ENCODE measurements around the gene PDCD1LG2.

DNA sequence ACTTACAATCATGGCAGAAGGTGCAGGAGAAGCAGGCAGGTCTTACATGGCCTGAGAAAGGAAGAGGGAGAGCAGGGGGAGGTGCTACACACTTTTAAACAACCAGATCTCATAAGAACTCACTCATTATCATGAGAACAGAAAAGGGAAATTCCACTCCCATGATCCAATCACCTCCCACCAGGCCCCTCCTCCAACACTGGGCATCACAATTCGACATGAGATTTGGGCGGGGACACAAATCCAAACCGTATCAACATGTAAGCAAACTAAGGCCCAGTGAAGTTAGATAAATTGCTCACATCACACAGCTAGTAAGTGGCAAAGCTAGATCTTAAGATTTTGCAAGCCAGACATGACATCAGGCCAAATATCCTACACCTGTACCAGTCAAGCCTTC lies 70.3 kb downstream of the PDCD1LG2 start:
- TF ChIP-seq EP300 (IDR thresholded peaks at IDR 0.05) (no peak), POLR2A (IDR thresholded peaks at IDR 0.05) (no peak)
- TF ChIP-seq, protein P1, sequence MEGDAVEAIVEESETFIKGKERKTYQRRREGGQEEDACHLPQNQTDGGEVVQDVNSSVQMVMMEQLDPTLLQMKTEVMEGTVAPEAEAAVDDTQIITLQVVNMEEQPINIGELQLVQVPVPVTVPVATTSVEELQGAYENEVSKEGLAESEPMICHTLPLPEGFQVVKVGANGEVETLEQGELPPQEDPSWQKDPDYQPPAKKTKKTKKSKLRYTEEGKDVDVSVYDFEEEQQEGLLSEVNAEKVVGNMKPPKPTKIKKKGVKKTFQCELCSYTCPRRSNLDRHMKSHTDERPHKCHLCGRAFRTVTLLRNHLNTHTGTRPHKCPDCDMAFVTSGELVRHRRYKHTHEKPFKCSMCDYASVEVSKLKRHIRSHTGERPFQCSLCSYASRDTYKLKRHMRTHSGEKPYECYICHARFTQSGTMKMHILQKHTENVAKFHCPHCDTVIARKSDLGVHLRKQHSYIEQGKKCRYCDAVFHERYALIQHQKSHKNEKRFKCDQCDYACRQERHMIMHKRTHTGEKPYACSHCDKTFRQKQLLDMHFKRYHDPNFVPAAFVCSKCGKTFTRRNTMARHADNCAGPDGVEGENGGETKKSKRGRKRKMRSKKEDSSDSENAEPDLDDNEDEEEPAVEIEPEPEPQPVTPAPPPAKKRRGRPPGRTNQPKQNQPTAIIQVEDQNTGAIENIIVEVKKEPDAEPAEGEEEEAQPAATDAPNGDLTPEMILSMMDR (IDR thresholded peaks at IDR 0.05): no peak
